ENCODE results near the gene MAST2.
"Not testable (repeated sequence)": the region's sequence is repeated elsewhere in the genome, so short reads cannot be mapped to it uniquely, and the experiment has no call there.

MAST2 gene

DNA sequence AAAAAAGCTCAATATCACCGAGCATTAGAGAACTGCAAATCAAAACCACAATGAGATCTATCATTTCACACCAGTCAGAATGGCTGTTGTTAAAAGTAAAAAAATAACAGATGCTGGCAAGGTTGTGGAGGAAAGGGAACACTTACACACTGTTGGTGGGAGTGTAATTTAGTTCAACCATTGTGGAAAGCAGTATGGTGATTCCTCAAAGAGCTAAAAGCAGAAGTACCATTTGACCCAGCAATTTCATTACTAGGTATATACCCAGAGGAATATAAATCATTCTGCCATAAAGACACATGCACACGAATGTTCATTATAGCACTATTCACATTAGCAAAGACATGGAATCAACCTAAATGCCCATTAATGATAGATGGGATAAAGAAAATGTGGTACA, 146.1 kb downstream of the MAST2 start:
- DNase-seq: not testable (repeated sequence)

DNA sequence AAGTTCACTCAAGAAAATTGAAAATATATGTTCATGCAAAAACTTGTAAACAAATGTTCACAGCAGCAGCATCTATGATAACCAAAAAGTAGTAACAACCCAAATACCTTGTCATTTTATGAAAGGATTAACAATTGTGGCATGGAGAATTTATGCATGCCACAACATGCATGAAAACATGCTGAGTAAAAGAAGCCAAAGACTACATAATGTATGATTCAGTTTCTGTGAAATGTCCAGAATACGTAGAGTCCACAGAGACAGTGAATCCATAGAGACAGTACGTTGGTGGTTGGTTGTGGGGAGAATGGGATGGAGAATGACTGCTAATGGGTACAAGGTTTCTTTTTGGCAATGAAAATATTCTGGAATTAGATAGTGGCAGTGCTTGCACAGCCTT, 148.7 kb downstream of the MAST2 start:
- DNase-seq: no peak

DNA sequence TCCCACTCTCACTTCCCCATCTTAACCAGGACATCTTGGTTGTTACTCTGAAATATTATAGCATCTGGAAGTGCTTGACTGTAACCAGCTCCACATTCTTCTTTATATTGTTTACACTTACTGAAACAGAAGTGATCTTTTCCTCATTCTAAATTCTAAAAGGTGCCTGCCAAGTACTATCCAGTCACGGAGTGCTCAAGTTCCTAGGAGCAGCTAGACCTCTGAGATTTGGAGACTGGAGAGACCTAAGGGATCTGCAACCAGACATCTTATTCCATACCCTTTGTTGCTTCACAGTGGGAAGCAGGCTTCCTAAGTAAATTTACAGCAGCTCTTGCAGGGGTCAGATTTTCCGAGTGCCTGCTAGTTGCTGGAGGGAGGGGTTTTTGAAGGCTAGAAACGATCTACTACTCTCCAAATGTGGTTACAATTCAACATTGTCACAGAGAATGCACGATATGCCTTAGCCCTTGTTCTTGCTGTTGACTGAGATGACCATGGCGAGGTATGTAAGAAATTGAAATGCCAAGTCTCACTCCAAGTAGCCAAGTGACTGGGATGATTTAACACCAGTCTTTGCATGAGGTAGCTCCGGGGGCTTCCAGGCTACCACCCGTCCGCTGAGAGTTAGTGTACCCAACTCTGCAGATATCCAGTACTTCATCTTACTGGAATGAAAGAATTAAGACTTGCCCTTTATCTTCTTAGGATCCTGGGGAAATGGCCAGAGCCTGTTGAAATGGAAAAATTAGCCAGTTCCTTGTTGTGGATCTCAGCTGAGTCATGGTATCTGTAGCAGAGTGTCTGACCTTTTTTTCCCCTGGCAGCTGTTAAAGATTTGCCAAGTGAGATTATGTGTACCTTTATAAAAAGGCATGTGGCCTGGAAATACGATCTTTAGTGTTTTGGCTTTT, 150.8 kb downstream of the MAST2 start:
- DNase-seq: no peak

DNA sequence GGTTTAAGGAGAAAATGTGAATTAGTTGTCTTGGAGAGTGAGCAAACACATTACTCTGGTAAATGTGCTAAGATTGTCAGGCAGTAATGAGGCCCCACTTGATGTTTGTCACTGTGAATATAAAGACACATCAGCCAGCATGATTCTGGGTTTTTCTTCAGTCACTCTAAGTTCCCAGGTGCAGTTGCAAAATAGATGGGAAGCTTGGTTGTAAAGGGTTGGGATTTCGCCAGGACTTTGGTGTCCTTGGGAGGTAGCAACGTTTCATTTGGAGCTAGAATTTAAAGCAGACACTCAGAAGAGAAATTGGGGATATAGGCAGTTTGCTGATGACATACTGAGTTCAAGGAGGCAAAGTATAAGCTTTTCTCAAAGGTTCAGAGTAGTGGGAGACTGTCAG, 154.3 kb downstream of the MAST2 start:
- DNase-seq: no peak

DNA sequence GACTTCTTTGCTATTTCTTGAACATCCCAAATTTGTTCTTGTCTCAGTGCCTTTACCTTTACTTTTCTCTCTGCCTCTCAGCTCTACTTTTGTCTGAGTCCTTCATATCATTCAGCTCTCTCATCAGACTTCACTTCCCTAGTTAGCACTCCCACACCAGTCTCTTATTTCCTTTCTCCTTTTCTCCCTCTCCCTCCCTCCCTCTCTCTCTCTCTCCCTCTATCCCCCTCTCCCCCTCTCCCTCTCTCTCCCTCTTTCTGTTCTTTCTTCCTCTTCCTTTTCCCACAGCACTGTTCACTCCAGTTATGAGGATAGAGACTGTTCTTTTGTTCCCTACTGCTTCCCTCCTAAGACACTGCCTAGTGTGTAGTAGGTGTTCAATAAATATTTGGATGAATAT, 154.9 kb downstream of the MAST2 start:
- no peak for DNase-seq

DNA sequence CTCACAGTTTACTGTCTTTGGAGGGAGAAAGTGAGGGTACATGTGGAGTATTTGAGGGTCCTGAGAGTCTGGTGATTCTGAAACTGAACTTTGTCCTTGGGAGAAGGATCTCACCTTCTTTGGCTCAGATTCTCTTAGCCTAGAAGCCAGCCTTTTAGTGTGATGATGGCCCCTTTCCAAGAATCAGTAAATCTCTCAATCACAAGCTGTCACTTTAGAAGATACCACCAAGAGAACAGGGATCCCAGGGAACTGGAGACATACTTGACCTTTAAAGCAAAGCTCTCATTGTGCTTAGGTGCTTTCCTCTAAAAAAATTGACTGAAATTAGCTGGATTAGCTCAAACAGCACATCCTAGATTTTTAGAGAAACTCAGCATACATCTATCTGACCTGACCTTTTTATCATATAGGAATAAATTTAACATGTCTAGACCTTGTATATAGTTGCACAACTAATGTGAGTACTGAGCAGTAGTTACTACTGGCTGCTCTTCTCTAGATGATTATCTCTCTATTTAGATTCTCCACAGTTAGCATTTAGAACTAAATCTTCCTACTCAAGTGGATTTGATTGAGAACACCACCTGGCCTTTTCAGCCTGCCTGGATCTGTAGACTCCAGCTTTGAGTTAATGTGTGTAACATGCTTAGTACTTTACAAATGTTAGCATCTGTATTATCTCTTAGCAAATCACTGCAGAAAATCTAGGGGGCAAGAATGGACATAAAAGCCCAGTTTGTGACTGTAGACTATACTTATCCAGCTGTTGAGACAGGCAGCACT, 157.7 kb downstream of the MAST2 start:
- DNase-seq: no peak

DNA sequence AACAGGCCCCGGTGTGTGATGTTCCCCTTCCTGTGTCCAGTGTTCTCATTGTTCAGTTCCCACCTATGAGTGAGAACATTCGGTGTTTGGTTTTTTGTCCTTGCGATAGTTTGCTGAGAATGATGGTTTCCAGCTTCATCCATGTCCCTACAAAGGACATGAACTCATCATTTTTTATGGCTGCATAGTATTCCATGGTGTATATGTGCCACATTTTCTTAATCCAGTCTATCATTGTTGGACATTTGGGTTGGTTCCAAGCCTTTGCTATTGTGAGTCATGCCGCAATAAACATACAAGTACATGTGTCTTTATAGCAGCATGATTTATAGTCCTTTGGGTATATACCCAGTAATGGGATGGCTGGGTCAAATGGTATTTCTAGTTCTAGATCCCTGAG, 158.5 kb downstream of the MAST2 start:
- DNase-seq: not testable (repeated sequence)

DNA sequence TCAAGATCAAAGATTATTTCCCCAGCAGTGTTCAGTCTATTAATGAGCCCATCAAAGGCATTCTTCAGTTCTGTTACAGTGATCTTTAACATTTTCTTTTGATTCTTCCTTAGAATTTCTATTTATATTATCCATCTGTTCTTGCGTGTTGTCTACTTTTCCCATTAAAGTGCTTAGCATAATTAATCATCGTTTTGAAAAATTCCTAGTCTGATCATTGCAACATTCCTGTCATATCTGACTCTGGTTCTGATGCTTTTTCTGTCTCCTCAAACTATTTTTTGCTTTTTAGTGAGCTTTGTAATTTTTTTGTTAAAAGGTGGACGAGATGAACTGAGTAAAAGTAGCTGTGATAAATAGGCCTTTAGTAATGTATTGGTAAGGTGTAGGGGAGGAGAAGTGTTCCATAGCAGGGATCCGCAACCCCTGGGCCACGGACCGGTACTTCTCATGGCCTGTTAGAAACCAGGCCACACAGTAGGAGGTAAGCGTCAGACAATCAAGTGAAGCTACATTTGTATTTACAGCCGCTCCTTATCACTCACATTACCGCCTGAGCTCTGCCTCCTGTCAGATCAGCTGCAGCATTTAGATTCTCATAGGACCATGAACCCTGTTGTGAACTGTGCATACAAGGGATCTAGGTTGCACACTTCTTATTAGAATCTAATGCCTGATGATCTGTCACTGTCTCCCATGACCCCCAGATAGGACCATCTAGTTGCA, 165.7 kb downstream of the MAST2 start:
- DNase-seq: no peak

DNA sequence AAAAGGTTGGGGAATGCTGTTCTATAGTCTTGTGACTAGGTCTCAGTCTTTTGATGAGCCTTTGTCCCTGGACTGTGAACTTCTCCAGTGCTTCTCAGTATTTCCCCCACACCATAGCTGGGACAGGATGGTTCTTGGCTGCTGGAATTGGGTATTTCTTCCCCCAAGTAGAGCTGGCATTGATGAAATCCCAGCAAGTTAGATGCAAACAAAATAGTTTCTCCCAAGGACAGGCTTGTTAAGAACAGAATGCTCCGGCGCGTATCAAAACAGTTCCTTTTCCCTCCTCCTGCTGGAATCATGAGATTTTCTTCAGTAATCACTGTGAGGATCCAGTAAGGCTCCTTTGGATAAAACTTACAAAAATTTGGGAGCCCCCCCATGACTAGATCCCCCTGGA, 166.5 kb downstream of the MAST2 start:
- no peak for DNase-seq

DNA sequence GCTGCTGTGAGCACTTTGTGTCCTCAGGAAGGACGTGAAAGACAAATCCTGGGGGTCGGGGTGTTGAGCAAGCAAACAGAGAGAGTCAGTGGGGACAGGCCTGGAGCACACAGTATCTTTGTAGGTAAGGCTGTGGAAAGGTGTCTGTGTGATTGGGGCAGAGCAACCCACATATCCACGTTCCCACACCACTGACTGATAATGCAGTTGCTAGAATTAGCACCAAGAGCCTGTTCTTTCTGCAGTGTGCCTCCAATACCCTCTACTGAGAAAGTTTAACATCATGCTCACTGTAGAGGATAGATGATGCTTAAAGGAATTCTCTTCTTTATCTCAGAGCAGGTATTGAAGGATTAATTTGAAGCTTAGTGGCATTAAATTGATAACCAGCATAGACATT, 167.9 kb downstream of the MAST2 start:
- no peak for DNase-seq

DNA sequence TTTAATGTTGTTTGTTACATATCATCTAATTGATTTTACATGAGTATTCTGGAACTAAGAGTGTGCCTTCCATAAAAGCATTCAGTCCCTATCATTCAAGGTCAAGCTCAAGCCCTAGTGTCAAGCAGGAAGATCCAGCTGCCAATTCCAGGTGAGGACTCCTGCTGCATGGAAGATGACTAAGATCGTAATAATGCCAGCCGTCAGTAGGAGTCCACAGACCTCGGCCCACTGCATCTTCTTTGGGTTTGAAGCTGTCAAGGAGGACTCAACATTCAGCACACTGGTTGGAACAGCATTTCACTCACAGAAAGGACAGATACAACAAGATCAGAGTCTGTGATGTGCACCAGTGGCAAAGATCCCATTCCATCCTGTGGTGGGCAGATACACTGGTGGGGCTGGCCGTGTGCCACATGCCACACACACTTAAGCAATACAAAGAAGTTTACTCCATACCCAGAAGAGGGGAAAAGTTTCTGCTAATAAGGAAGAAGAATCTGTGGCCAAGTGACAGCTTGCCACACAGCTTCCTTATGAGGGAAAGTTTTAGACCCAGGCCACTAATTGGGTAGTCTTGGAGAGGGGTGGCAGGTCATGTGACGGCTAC, 168.6 kb downstream of the MAST2 start:
- DNase-seq: no peak

DNA sequence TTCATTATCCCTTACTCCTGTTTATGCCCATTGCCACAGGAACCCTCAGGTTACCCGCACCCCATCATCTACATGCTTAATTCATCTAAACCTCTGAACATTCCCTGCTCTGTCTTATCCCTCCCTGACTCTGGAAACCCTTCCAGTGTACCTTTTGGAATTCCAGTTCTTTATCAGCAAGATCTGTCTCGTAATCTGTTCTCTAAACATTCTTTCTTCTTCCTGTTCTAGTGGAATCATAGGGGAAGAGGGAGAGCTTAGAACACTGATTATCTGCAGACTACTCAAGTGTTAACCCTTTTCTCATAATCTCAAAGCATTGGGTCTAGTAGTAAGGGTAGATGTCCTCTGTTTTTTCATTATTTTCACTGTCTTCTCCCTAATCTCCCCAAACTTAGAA, 169.2 kb downstream of the MAST2 start:
- no peak for DNase-seq

DNA sequence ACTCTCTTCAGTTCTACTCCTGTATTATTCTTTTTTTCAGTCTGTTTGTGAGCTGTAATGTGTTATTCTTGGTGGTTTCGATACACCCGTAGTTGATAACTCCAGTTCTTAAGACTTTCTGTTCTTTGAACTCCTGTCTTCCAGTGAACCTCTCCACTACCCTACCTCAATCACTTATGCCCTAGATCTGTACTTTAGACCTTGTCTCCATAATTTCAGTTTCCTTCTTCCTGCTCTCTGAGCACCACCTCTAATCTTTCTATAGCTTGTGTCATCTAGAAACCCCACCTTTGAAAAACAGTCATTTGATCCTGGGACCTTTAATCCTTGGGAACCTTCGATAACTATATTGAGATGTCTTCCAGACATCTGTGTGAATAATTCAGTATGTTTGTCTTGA, 169.7 kb downstream of the MAST2 start:
- no peak for DNase-seq

DNA sequence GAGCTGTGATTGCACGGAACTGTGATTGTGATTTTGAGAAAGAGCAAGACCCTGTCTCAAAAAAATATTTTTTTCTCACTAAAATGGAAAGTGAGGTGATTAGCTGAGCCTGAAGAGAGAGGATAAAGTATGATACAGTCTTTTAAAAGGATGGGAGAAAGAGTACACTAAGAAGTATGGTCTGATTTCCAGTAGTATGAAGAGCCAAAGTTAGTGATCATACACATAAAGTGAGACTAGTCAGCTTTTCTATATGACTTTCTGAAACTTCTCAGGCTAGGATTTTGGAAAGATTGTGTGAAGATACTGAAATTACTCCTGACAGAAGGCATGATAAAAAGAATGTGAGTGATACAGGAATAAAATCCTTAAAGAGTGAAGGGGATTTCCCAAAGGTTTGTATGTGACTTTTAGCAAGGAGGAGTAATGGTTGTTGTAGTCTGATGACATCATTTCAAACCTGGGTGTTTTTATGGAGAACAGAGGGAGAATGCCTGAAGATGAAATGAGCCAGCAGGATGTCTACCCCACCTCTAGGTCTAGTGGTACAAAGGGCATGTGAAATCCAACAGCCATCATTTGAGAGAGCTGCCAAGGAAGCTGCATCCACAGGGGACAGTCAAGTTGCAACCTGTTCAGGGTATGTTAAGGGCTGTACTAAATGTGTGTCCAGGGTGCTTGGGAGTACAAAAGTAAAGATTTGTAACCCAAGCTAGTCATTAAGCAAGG, 171.3 kb downstream of the MAST2 start:
- no peak for DNase-seq

DNA sequence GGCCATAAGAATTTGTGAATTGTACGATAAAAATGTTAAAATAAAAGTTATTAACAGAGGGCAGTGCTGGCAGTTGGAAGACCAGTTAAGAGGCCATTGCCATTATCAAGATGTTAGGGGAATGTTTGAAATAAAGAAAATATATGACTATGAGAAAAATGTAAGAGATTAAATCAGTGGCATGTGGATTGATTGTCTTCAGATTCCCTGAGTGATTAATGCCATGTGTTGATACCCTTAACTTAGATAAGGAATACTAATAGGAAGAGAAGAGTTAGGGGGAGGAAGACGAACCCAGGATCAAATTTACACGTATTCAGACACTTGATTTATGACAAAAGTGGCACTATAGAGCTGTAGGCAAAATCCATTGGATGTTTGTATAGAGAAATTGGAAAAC, 173.2 kb downstream of the MAST2 start:
- DNase-seq: no peak

DNA sequence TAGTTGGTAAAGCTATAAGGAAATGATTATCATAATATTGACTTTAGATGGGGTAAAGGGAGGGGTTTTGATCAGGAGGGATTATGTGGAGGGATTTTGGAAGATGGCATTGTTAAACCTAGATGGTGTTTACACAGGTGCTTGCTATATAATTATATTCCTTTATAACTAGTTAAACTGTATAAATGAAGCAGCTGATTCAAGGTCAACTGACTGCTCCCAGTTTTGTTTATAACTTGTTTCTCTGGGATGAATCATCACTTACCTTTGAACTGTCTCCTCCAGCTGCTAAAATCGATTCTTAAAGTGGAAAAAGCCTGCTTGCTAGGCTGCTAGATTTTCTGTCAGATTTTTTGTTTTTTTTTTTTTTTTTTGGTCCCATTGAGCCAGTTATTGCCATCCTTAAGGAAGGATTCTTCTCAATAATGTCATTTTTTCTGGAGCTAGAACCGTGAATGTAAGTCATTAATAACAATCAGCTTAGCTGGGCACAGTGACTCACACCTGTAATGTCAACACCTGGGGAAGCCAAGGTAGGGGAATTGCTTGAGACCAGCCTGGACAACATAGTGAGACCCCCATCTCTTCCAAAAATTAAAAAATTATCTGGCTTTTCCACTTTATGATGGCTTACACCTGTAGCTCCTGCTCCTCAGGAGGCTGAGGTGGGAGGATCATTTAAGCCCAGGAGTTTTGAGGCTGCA, 175.8 kb downstream of the MAST2 start:
- no peak for DNase-seq

DNA sequence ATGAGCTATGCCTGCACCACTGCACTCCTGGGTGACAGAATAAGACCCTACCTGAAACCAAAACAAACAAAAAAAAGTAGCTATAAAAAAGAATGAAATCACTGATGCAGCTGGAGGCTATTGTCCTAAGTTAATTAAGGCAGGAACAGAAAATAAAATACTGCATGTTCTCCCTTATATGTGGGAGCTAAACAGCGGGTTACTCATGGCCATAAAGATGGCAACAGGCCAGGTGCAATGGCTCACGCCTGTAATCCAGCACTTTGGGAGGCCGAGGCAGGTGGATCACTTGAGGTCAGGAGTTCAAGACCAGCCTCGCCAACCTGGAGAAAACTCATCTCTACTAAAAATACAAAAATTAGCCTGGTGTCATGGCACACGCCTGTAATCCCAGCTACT, 176.4 kb downstream of the MAST2 start:
- no peak for DNase-seq

DNA sequence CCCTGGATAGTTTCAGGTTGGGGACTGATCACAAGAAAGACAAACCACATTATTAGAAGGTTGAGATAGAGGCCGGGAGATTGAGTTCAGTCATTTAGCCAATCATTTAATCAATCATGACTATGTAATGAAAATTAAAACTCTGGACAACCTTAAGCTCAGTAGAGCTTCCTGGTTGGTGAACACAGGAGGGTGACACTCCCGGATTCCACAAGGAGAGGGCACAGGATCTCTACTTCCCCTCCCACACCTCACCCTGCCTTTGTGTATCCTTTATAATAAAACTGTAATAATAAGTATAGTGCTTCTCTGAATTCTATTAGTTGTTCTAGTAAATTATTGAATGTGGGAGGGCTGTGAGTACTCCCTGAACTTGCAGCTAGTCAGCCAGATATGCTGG, 178.9 kb downstream of the MAST2 start:
- no peak for DNase-seq

DNA sequence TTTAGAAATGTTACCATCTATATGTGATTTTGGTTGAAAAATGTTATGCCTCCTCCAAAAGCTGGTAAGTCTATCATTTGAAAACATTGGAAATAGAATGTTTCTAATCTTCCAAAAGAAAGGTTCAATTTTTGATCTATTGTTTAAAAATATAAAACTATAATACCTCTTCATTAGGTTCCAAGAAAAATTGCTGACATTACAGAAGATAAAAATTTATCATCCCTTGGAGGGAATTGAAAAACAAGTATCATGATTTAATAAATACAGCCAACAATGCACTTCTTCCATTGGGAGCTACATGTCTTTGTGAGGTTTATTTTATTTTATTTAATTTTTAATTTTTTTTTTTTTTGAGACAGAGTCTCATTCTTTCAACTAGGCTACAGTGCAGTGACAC, 180.6 kb downstream of the MAST2 start:
- DNase-seq: no peak

DNA sequence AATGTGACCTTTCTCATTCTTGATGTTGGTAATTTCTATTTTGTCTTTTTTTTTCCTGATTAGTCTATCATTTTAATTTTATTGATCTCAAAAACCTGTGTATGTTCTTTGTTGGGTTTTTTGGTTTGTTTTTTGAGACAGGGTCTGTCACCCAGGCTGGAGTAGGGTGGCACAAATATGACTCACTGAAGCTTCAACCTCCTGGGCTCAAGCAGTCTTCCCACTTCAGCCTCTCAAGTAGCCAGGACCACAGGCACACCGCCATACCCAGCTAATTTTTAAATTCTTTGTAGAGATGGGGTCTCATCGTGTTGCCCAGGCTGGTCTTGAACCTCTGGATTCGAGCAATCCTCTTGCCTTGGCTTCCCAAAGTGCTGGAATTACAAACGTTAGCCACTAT, 183.8 kb downstream of the MAST2 start:
- DNase-seq: no peak

DNA sequence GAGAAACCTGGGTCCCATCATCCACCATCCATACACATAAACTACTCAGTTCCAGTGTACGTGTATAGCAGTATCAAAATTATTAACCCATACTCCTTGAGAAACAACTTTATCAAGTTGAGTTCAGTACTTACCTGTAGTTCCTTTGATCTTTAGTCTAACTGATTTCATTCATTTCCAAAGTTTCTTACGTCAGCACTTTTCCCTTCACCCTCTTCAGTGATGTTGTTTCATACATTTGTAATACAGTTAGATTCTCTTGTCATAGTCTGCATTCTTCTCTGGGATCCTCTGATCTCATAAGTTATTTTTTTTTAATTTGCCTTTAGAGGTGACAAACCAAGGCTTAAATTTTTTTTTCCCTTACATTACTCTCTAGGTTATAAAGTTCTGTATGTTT, 185.8 kb downstream of the MAST2 start:
- DNase-seq: no peak

DNA sequence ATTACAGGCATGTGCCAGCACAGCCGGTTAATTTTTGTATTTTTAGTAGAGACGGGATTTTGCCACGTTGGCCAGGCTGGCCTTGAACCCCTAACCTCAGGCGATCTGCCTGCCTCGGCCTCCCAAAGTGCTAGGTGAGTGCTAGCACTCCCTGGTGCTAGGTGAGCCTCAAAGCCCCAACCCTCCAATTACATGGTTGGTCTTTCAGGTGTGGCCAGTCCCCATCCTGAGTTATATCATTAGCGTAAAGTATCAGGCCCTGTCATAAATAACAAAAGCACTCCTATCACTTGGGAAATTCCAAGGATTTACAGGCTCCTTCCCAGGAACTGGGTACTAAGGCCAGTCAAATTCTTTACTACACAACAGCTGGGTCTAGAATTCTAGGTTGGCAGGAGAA, 191.0 kb downstream of the MAST2 start:
- no peak for DNase-seq

Measured in NCI-H1694 (cell line).